Activated T-helper 2 cell treated with anti-CD3 and anti-CD28 coated beads, Interferon-gamma antibody, Interleukin-2, Interleukin-4, amounts not matched to agents 10 μg/mL and 5 μg/mL and 100 μg/mL, durations not matched to agents 14 hours and 24 hours and 36 hours (primary cell): ENCODE data around the gene IKZF2. TPM values are rescaled to one million over a fixed set of nuclear protein-coding genes. Genes with fewer than 3 reads are reported as not detected.

ENCODE experiments used
- DNase-seq: peaks from one replicate; pipeline ENCODE4 v3.0.0; 2021; ENCODE audit warnings: low spot score
- H3K27ac Mint-ChIP-seq: one replicate; pipeline ENCODE4 v1.8.0; 2021; ENCODE audit warnings: mixed read lengths
- H3K27me3 Mint-ChIP-seq: one replicate; pipeline ENCODE4 v1.8.0; 2021; ENCODE audit warnings: low read depth, mixed read lengths
- H3K36me3 Mint-ChIP-seq: one replicate; pipeline ENCODE4 v1.8.0; 2021; ENCODE audit warnings: low read depth, mixed read lengths
- H3K4me1 Mint-ChIP-seq: one replicate; pipeline ENCODE4 v1.8.0; 2021; ENCODE audit warnings: low read depth, mixed read lengths
- H3K4me3 Mint-ChIP-seq: one replicate; pipeline ENCODE4 v1.8.0; 2021; ENCODE audit warnings: low read depth, mild to moderate bottlenecking, moderate library complexity, mixed read lengths
- H3K9me3 Mint-ChIP-seq: one replicate; pipeline ENCODE4 v1.8.0; 2021; ENCODE audit warnings: mixed read lengths
- intact Hi-C: fragments of 100-400 bp; cut with micrococcal nuclease; formaldehyde crosslinking; loops from one replicate; pipeline ENCODE4 v1.15.1; 2023
- total RNA-seq: library from RNA; stranded (reverse); gene quantifications from 2 replicates; pipeline ENCODE4 v1.2.3, GENCODE V29; 2022

The IKZF2 gene
- total RNA-seq, 1 donor from 2014 or later = 13.4 TPM

DNA sequence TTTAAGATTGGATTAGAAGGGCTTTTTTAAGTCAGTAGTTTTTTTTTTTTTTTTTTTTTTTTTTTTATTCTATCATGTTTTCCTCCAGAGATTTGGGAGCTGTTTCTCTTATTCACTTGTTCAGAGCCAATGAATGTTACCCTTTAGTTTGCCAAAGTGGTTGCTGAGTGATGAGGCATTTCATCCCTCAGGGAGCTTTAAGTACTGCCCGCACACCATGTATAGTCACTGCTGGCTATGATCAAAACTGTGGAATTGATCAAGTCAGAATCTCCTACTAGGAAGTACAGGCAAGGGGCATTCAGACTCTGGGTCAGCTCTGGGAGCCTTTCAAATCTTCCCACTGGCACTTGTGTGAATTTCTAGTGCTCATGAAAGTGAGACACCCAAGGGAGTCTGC, 201.6 kb downstream of the IKZF2 start:
- no peak for DNase-seq
- intact Hi-C loops = no loop called here
- Mint-ChIP-seq H3K36me3 (peaks cover 11% of the 10 kb centered on the region), H3K4me1 (peaks cover 11% of the 10 kb centered on the region), H3K27ac (no peak overlapping the region), H3K9me3 (peaks cover 7% of the 10 kb centered on the region), H3K27me3 (peaks cover 5% of the 10 kb centered on the region), H3K4me3 (no peak overlapping the region)

Other genes with a start within 250 kb of the IKZF2 start
- 7.5 and 8.0 TPM in 2 replicates for gene SPAG16, start 132.9 kb upstream of the IKZF2 start, total RNA-seq